IPS-18c (cell line): Measurements from ENCODE around the gene HSPBAP1.

ENCODE experiments used
- H3K4me3 ChIP-seq: 2 replicates; pipeline ENCODE4 v1.7.0; 2013; ENCODE audit warnings: low read depth, mild to moderate bottlenecking, low read length, moderate library complexity; ENCODE audit not compliant: insufficient read depth
- H3K9me3 ChIP-seq: one replicate; pipeline ENCODE4 v1.6.1; 2013; ENCODE audit warnings: mild to moderate bottlenecking, low read length, moderate library complexity; ENCODE audit not compliant: control insufficient read depth, insufficient read depth

HSPBAP1 gene

GRCh38 chr3:122789585-122790273 lies 3.9 kb downstream of the HSPBAP1 start:
- H3K9me3 ChIP-seq = no peaks in the 10 kb centered on the region
- H3K4me3 ChIP-seq = no peak overlapping the region

DNA sequence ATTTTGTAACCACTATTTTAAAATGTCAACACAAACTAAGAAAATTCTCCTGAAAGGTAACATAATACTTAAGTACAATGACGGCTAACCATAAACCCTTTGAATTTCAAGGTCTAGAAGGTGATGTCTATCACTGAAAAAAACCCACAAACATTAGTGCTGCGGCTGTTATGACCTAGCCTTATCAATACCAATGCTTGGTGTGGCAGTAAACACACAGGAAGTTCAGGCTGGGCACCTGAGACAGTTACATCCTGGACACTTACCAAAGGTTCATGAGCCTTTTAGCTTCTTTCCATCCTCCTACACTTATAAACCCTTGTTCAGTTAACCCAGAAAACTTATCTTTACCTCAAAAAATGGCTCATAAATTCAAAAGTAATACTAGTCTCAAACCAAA lies 5.8 kb downstream of the HSPBAP1 start:
- H3K4me3 ChIP-seq = no peak overlapping the region
- no peaks in the 10 kb centered on the region for H3K9me3 ChIP-seq

GRCh38 chr3:122786066-122786465 lies 7.6 kb downstream of the HSPBAP1 start:
- H3K4me3 ChIP-seq = no peak overlapping the region
- H3K9me3 ChIP-seq = no peaks in the 10 kb centered on the region

GRCh38 chr3:122785231-122785630 lies 8.4 kb downstream of the HSPBAP1 start:
- no peak overlapping the region for H3K4me3 ChIP-seq
- H3K9me3 ChIP-seq = no peaks in the 10 kb centered on the region

- H3K9me3 ChIP-seq = no peaks in the 10 kb centered on the region
- H3K4me3 ChIP-seq = no peak overlapping the region
Observed at GRCh38 chr3:122784436-122784835, 9.2 kb downstream of the HSPBAP1 start.

- H3K9me3 ChIP-seq = no peaks in the 10 kb centered on the region
- H3K4me3 ChIP-seq = no peak overlapping the region
Observed at GRCh38 chr3:122782804-122783203, 10.8 kb downstream of the HSPBAP1 start.

DNA sequence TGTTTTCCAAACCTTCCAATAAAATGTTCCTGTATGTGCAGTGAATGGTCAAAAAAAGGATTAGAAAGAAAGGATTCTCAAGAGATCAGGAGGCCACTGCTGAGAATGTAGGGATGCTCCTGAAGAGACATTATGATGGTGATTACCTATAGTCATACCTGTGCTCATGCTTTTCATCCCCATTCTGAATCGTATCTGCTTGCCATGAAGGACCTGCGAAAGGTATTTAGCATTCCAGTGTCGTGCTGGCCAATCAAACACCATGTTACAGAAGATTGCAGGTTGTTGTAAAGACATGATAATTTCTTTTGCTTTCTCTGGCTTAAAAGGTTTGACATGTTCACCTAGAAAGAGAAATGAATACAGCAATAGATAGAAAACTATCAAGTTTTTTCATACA lies 16.1 kb downstream of the HSPBAP1 start:
- H3K9me3 ChIP-seq = no peaks in the 10 kb centered on the region
- H3K4me3 ChIP-seq = no peak overlapping the region

DNA sequence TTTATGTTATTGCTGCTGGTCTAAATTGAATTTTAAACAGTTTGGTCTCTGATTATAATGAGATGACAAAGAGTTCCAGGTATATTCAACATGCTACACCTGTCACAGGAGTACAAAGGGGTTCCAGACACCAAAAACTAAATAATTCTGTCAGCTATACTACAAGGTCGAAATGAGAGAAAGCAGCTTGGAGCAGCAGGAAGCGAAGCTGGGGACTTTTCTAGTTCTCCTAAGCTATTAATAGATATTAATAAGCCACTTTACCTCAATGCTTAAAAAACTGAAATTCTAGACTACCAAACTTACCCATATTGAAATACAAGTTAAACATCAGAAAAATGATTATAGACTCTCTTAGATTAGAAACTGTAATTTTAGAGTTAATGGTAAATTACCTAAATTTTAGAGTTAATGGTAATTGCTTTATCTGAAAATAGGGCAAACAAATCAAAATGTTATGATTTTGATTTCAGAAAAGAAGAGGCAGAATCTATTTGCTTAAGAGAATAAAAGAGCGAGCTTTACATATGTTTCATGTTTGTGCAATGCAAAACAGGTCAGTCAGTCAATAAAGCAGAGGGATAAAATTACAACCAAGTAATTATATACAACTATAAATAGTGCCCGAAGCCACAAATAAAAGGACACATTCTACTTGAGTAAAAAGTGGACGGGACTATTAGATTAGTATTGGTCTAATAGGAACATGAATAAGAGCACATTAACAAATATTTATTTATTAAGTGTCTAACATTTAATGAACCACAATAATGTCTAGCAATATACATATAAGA lies 16.8 kb downstream of the HSPBAP1 start:
- no peak overlapping the region for H3K4me3 ChIP-seq
- H3K9me3 ChIP-seq = no peaks in the 10 kb centered on the region

GRCh38 chr3:122774564-122774963 lies 19.1 kb downstream of the HSPBAP1 start:
- Histone ChIP-seq H3K9me3 (no peaks in the 10 kb centered on the region), H3K4me3 (no peak overlapping the region)

DNA sequence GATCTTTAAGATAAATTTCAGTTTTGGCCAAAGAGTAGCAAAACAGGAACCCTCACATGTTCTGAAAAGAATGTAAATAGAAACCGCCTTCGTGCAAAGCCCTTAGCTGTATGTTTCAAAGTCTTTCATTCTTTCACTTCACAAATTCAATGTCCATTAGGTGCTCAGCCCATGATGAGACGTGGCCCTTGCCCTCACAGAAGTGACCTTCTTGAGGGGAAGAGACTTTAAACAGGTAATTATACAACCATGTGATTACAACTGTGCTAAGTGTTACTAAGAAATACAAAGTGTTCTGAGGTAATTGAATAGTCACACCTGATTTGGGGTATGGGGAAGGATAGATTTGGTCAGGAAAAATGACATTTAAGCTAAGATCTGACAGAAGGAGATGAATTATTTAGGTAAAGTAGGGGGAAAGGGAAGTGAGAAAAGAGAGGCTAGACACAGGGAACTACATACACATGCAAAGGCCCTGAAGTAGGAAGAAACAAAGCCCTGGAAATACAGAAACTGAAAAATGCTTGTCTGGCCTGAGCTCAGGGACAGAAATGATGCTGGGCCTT lies 19.6 kb downstream of the HSPBAP1 start:
- Histone ChIP-seq H3K4me3 (no peak overlapping the region), H3K9me3 (no peaks in the 10 kb centered on the region)

DNA sequence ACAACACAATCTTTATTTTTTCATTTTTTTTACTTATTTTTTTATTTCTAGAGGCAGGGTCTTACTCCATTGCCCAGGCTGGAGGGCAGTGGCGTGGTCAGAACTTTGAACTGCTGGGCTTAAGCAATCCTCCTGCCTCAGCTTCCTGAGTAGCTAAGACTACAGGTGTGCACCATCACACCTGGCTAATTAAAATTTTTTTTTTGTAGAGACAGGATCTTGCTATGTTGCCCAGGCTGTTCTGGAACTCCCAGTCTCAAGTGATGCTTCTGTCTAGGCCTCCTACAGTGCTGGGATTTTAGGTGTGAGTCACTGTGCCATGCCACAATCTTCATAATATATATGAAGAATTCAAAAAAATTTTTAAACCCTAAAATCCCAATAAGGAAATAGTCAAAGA lies 20.8 kb downstream of the HSPBAP1 start:
- no peaks in the 10 kb centered on the region for H3K9me3 ChIP-seq
- no peak overlapping the region for H3K4me3 ChIP-seq

DNA sequence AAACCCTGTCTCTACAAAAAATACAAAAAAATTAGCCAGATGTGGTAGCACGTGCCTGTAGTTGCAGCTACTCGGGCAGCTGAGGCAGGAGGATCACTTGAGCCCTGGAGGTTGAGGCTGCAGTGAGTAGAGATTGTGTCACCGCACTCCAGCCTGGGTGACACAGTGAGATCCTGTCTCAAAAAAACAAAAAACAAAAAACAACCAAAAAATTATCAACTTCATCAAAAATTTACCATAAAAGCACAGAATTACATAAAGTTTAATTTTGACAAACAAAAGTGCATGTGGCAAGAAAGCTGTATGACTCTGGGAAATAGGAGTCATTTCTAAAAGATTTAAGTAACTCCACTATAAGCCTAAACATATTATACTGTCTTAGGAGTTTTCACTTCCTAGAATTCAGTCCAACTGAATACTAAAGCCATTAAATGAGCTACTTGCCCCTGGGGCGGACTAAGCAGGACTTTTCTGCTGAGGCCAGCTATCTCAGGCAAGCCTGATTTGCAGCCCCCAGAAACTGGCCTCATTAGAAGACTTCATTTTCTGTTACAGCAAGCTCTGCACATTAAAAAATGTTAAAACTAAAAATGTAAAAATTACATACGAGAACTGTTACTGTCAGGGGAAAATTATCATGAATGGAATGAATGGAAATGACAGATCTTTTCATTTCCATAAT lies 23.0 kb downstream of the HSPBAP1 start:
- H3K4me3 ChIP-seq = no peak overlapping the region
- no peaks in the 10 kb centered on the region for H3K9me3 ChIP-seq

GRCh38 chr3:122767540-122768372 lies 25.9 kb downstream of the HSPBAP1 start:
- Histone ChIP-seq H3K4me3 (no peak overlapping the region), H3K9me3 (no peaks in the 10 kb centered on the region)

- Histone ChIP-seq H3K9me3 (no peaks in the 10 kb centered on the region), H3K4me3 (no peak overlapping the region)
Observed at GRCh38 chr3:122766430-122766829, 27.2 kb downstream of the HSPBAP1 start.

- Histone ChIP-seq H3K4me3 (no peak overlapping the region), H3K9me3 (no peaks in the 10 kb centered on the region)
Observed at GRCh38 chr3:122760453-122761271, 33.0 kb downstream of the HSPBAP1 start.

DNA sequence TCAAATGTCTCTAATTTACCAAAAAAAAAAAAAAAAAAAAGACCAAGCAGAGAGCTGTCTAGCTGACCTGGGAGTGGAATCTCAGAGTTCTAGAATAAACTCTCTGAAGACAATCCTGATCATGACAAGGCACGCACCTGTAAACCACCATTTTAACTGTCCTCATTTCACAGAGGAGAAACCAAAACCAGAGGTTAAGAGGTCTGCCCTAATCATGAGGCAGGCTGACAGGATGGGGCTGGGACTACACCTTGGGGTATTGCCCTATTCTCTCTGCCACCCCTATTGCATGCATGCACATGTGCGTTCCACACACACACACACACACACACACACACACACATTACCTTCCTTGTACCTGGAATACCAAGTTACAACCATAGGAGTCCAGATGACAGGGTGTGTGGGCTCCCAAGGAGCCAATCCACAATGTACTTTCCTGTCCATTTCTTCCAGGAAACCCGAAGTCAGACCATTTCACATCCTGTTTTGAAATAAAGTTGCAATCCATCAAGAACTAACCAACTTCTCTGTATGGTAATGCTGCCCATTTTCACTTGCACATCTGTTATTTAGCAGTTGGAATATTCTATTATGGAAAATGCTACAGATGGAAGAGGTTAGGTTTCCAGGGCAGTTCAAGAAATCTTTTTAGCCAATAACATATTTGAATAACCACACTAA lies 34.6 kb downstream of the HSPBAP1 start:
- no peaks in the 10 kb centered on the region for H3K9me3 ChIP-seq
- H3K4me3 ChIP-seq = no peak overlapping the region
